ENCODE results near the gene TAB3.

GRCh38 chrX:30786374-30786773, 102.7 kb downstream of the TAB3 start:
- no peak for TF ChIP-seq USF1 (CRISPR knock-in tag; IDR thresholded peaks at IDR 0.05)
- TF ChIP-seq TOE1 (IDR thresholded peaks at IDR 0.05; ENCODE audit: borderline replicate concordance): no peak
- no peak for TF ChIP-seq TOE1 (CRISPR knock-in tag; IDR thresholded peaks at IDR 0.05; ENCODE audit: borderline replicate concordance, low read depth)
